ENCODE data around the gene CCDC190.

CCDC190 gene

DNA sequence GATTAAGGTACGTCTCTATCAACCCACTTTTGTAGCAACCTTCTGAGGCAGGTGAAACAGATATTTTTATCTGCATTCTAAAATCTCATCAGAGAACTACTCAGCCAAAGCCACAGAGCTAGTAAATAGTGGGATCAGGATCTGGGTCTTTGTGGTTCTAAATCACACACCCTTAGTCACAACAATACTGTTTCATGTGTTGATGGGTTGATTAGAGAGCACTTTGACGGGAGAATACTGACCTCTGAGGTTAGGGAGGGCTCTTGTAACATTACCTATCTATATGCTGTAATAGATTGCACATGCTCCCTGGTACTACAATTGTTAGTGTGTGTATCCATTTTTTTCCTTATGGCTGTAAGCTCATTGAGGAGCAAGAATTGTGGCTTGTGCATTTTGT lies 45.5 kb upstream of the CCDC190 start:
- ATAC-seq (ENCODE audit: insufficient read depth, low read depth) (no peak), DNase-seq (no peak)
- Histone ChIP-seq H3K9me3 (ENCODE audit: insufficient read depth, low read length, severe bottlenecking) (no peaks in the 10 kb centered on the region), H3K36me3 (ENCODE audit: insufficient read depth, low read length) (no peaks in the 10 kb centered on the region), H3K4me3 (ENCODE audit: low read depth in 1 of 2, low read length in 2 of 2) (no peak overlapping the region), H4K20me1 (ENCODE audit: insufficient read depth, low read length) (no peaks in the 10 kb centered on the region), H3K4me1 (ENCODE audit: insufficient read depth, low read length) (no peaks in the 10 kb centered on the region), H2AFZ (ENCODE audit: low read depth, low read length) (no peak overlapping the region), H3K9ac (ENCODE audit: low read depth, low read length) (no peak overlapping the region), H3K27me3 (ENCODE audit: insufficient read depth, low read length, poor library complexity) (peaks cover 15% of the 10 kb centered on the region), H3K79me2 (ENCODE audit: insufficient read depth, low read length) (no peaks in the 10 kb centered on the region), H3K4me2 (ENCODE audit: insufficient read depth, low read length) (no peak overlapping the region), H3K27ac (ENCODE audit: low read length) (no peak overlapping the region)
- TF ChIP-seq EZH2 (IDR thresholded peaks at IDR 0.05; ENCODE audit: borderline replicate concordance, low read depth, low read length, severe bottlenecking): no peak
- TF ChIP-seq, protein P1, sequence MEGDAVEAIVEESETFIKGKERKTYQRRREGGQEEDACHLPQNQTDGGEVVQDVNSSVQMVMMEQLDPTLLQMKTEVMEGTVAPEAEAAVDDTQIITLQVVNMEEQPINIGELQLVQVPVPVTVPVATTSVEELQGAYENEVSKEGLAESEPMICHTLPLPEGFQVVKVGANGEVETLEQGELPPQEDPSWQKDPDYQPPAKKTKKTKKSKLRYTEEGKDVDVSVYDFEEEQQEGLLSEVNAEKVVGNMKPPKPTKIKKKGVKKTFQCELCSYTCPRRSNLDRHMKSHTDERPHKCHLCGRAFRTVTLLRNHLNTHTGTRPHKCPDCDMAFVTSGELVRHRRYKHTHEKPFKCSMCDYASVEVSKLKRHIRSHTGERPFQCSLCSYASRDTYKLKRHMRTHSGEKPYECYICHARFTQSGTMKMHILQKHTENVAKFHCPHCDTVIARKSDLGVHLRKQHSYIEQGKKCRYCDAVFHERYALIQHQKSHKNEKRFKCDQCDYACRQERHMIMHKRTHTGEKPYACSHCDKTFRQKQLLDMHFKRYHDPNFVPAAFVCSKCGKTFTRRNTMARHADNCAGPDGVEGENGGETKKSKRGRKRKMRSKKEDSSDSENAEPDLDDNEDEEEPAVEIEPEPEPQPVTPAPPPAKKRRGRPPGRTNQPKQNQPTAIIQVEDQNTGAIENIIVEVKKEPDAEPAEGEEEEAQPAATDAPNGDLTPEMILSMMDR (IDR thresholded peaks at IDR 0.05; ENCODE audit: borderline replicate concordance, extremely low read depth, low read length, poor library complexity, severe bottlenecking): no peak

- no peaks in the 10 kb centered on the region for H3K9me3 ChIP-seq (ENCODE audit: insufficient read depth, low read length, severe bottlenecking)
- H3K36me3 ChIP-seq (ENCODE audit: insufficient read depth, low read length): no peaks in the 10 kb centered on the region
- no peak overlapping the region for H3K9ac ChIP-seq (ENCODE audit: low read depth, low read length)
- no peak for TF ChIP-seq EZH2 (IDR thresholded peaks at IDR 0.05; ENCODE audit: borderline replicate concordance, low read depth, low read length, severe bottlenecking)
- TF ChIP-seq, protein P1 (IDR thresholded peaks at IDR 0.05; ENCODE audit: borderline replicate concordance, extremely low read depth, low read length, poor library complexity, severe bottlenecking): no peak
- H3K4me3 ChIP-seq (ENCODE audit: low read depth in 1 of 2, low read length in 2 of 2): no peak overlapping the region
- H4K20me1 ChIP-seq (ENCODE audit: insufficient read depth, low read length): no peaks in the 10 kb centered on the region
- no peaks in the 10 kb centered on the region for H3K4me1 ChIP-seq (ENCODE audit: insufficient read depth, low read length)
- no peaks in the 10 kb centered on the region for H3K79me2 ChIP-seq (ENCODE audit: insufficient read depth, low read length)
- no peak overlapping the region for H3K27ac ChIP-seq (ENCODE audit: low read length)
- no peak overlapping the region for H2AFZ ChIP-seq (ENCODE audit: low read depth, low read length)
- ATAC-seq (ENCODE audit: insufficient read depth, low read depth) (no peak), DNase-seq (no peak)
- H3K4me2 ChIP-seq (ENCODE audit: insufficient read depth, low read length): no peak overlapping the region
- H3K27me3 ChIP-seq (ENCODE audit: insufficient read depth, low read length, poor library complexity): peaks cover 17% of the 10 kb centered on the region
These were observed 44.5 kb upstream of the CCDC190 start for GRCh38 chr1:162905174-162906158.

GRCh38 chr1:162904579-162904978 lies 43.6 kb upstream of the CCDC190 start:
- Histone ChIP-seq H3K9ac (ENCODE audit: low read depth, low read length) (no peak overlapping the region), H3K9me3 (ENCODE audit: insufficient read depth, low read length, severe bottlenecking) (no peaks in the 10 kb centered on the region), H2AFZ (ENCODE audit: low read depth, low read length) (no peak overlapping the region), H3K27me3 (ENCODE audit: insufficient read depth, low read length, poor library complexity) (peaks cover 17% of the 10 kb centered on the region), H4K20me1 (ENCODE audit: insufficient read depth, low read length) (no peaks in the 10 kb centered on the region), H3K79me2 (ENCODE audit: insufficient read depth, low read length) (no peaks in the 10 kb centered on the region), H3K36me3 (ENCODE audit: insufficient read depth, low read length) (no peaks in the 10 kb centered on the region), H3K27ac (ENCODE audit: low read length) (no peak overlapping the region), H3K4me2 (ENCODE audit: insufficient read depth, low read length) (no peak overlapping the region), H3K4me1 (ENCODE audit: insufficient read depth, low read length) (no peaks in the 10 kb centered on the region), H3K4me3 (ENCODE audit: low read depth in 1 of 2, low read length in 2 of 2) (no peak overlapping the region)
- TF ChIP-seq, protein P1 (IDR thresholded peaks at IDR 0.05; ENCODE audit: borderline replicate concordance, extremely low read depth, low read length, poor library complexity, severe bottlenecking): no peak
- TF ChIP-seq EZH2 (IDR thresholded peaks at IDR 0.05; ENCODE audit: borderline replicate concordance, low read depth, low read length, severe bottlenecking): no peak
- ATAC-seq (ENCODE audit: insufficient read depth, low read depth) (no peak), DNase-seq (no peak)
